RWPE2 (cell line): ENCODE data around the gene PPL.

ENCODE experiments used
- ATAC-seq: fragments of 200-7000 bp; cut with Tn5 transposase; 3 replicates; pipeline ENCODE4 v1.9.1; 2021; ENCODE audit warnings: low read depth
- DNase-seq: peaks from one replicate; pipeline ENCODE4 v3.0.0-alpha.2; 2020; ENCODE audit warnings: low spot score
- H3K27ac ChIP-seq: fragments of 450-650 bp; 2 replicates; pipeline ENCODE4 v1.5.1; 2017; ENCODE audit warnings: mild to moderate bottlenecking; ENCODE audit not compliant: poor library complexity, severe bottlenecking
- H3K27me3 ChIP-seq: fragments of 250-450 bp; sonication (Bioruptor Pico); 2 replicates; pipeline ENCODE4 v1.5.1; 2021; ENCODE audit warnings: mild to moderate bottlenecking, moderate library complexity; ENCODE audit not compliant: insufficient read depth, poor library complexity, severe bottlenecking
- H3K36me3 ChIP-seq: fragments of 250-450 bp; sonication (Bioruptor Pico); 2 replicates; pipeline ENCODE4 v1.5.1; 2020; ENCODE audit warnings: low read depth, mild to moderate bottlenecking, moderate library complexity
- H3K4me1 ChIP-seq: fragments of 250-450 bp; sonication (Bioruptor Pico); 2 replicates; pipeline ENCODE4 v1.5.1; 2021; ENCODE audit warnings: mild to moderate bottlenecking, moderate library complexity; ENCODE audit not compliant: insufficient read depth, poor library complexity, severe bottlenecking
- H3K4me3 ChIP-seq: fragments of 250-450 bp; sonication (Bioruptor Pico); 2 replicates; pipeline ENCODE4 v1.5.1; 2021; ENCODE audit warnings: mild to moderate bottlenecking, moderate library complexity; ENCODE audit not compliant: severe bottlenecking
- H3K9me3 ChIP-seq: fragments of 250-450 bp; sonication (Bioruptor Pico); 2 replicates; pipeline ENCODE4 v1.5.1; 2021; ENCODE audit warnings: mild to moderate bottlenecking, moderate library complexity; ENCODE audit not compliant: severe bottlenecking
- CTCF ChIP-seq: fragments of 450-650 bp; IDR thresholded peaks from one replicate; pipeline ENCODE4 v1.5.1; 2017; ENCODE audit warnings: mild to moderate bottlenecking, moderate library complexity; ENCODE audit not compliant: poor library complexity, severe bottlenecking

PPL gene

GRCh38 chr16:4927661-4928060 is 9.3 kb downstream of the PPL start:
- Histone ChIP-seq H3K4me3 (no peak overlapping the region), H3K4me1 (peaks cover 35% of the 10 kb centered on the region), H3K27ac (no peak overlapping the region), H3K9me3 (peaks cover 13% of the 10 kb centered on the region), H3K36me3 (peaks cover 72% of the 10 kb centered on the region), H3K27me3 (no peaks in the 10 kb centered on the region)
- ATAC-seq (no peak), DNase-seq (no peak)
- TF ChIP-seq CTCF, result no peak

GRCh38 chr16:4926928-4927327 is 10.0 kb downstream of the PPL start:
- Histone ChIP-seq H3K9me3 (peaks cover 13% of the 10 kb centered on the region), H3K27me3 (no peaks in the 10 kb centered on the region), H3K4me1 (peaks cover 43% of the 10 kb centered on the region), H3K4me3 (no peak overlapping the region), H3K27ac (peak overlapping the region; percentile 89), H3K36me3 (peaks cover 76% of the 10 kb centered on the region)
- no peak for DNase-seq
- no peak for ATAC-seq
- no peak for TF ChIP-seq CTCF

DNA sequence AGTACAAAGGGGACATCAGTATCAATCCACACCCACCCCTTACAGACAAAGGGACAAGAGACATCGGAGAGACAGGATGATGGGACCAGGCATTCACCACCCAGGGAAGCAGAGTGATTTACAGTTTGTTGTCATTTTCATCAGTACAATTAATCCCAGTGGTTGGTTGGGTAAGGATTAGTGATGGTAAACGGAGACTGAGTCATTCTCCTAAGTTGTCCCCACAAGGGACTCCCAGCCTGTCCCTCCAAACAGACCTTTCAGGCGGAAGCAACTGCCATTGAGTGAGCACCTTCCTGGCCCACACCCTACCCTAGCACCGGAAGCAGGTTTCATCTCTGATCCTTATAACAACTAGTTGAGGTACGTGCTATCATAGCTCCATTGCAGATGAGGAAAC is 11.2 kb downstream of the PPL start:
- peaks cover 13% of the 10 kb centered on the region for H3K9me3 ChIP-seq
- H3K36me3 ChIP-seq, result peaks cover 70% of the 10 kb centered on the region
- peaks cover 43% of the 10 kb centered on the region for H3K4me1 ChIP-seq
- no peak for DNase-seq
- H3K27ac ChIP-seq, result peak overlapping the region; percentile 89
- H3K27me3 ChIP-seq, result no peaks in the 10 kb centered on the region
- H3K4me3 ChIP-seq, result no peak overlapping the region
- TF ChIP-seq CTCF, result no peak
- no peak for ATAC-seq

DNA sequence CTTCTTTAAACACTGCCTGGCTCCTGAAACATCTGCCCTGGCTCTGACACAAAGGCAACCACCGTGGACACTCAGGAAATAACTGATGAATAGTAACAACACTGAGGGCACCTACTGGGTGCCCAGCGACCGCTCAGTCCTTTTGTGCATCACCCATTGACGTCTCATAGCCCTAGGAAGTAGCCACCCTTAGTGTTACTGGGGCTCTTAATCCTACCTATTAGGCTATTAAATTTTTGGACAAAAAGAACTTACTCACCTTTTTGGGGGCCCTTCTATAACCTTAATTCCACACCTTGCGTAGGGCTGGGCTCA is 11.7 kb downstream of the PPL start:
- no peaks in the 10 kb centered on the region for H3K27me3 ChIP-seq
- peak; percentile 28 for TF ChIP-seq CTCF
- ATAC-seq, result no peak; the same call in 2 of the 3 replicates

DNA sequence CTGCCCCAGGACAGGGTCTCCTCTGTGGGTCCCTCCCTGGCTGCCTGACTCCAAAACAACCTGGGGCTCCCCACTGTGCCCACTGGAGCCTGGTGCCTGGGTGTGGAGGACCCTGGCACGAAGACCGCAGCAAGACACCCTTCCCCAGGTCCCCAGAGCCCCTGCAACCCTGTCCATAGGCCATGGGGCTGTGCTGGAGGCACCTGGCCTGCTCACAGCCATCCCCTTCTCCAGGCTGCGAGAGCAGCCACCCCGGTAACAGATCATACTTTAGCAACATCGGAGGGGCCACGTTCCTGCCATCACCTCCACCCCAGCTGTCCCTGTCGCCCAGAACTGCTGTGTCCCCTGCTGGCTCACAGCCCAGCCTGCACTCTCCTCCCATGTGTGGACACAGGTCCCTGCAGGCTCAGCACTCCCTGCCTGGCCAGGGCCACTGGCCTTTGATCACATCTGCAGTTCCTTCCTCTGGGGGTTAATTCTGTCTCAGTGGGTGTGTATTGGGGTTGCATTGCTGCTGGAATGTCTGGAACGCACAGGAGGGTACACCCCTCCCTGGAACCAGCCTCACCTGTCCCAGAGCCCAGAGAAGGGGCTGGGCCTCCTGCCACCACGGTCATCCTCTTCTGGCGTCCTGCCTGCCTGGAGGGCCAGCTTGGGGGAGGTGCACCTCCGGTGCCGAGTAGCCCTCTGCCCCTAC is 12.2 kb downstream of the PPL start:
- Histone ChIP-seq H3K9me3 (peaks cover 13% of the 10 kb centered on the region), H3K27me3 (no peaks in the 10 kb centered on the region), H3K36me3 (peaks cover 60% of the 10 kb centered on the region), H3K27ac (peak overlapping the region; percentile 89), H3K4me1 (peaks cover 43% of the 10 kb centered on the region), H3K4me3 (no peak overlapping the region)
- no peak for TF ChIP-seq CTCF
- DNase-seq, result peak; percentile 90
- ATAC-seq, result peak; percentile 92

More for the DNA sequence above, 11.7 kb downstream of the PPL start:
- H3K36me3 ChIP-seq, result peaks cover 65% of the 10 kb centered on the region
- DNase-seq, result no peak
- H3K27ac ChIP-seq, result peak overlapping the region; percentile 89
- H3K4me1 ChIP-seq, result peaks cover 43% of the 10 kb centered on the region
- peaks cover 13% of the 10 kb centered on the region for H3K9me3 ChIP-seq
- no peak overlapping the region for H3K4me3 ChIP-seq
